ENCODE results near the gene DHCR7. TPM values are rescaled to one million over a fixed set of nuclear protein-coding genes. Genes with fewer than 3 reads are reported as not detected.

DHCR7 gene
- total RNA-seq, 1 donor from 2014 or later, result 36.7 TPM

GRCh38 chr11:71408826-71409225, 39.4 kb downstream of the DHCR7 start:
- H3K4me3 ChIP-seq, result no peak overlapping the region
- Mint-ChIP-seq H3K27me3 (ENCODE audit: insufficient read depth, low read depth) (peaks cover 13% of the 10 kb centered on the region), H3K9me3 (peaks cover 2% of the 10 kb centered on the region), H3K4me3 (no peak overlapping the region), H3K27ac (no peak overlapping the region), H3K4me1 (no peaks in the 10 kb centered on the region), H3K36me3 (no peaks in the 10 kb centered on the region)
- H3K9me3 ChIP-seq (ENCODE audit: low read depth), result no peaks in the 10 kb centered on the region
- DNase-seq (ENCODE audit: low spot score), result no peak
- H3K27ac ChIP-seq, result no peak overlapping the region
- H3K9ac ChIP-seq, result no peak overlapping the region
- no peaks in the 10 kb centered on the region for H4K20me1 ChIP-seq (ENCODE audit: low read depth)
- H3K36me3 ChIP-seq, result no peaks in the 10 kb centered on the region
- H2AFZ ChIP-seq (replicated peaks), result no peak overlapping the region
- no peaks in the 10 kb centered on the region for H3K79me2 ChIP-seq (ENCODE audit: low read depth)
- no peak overlapping the region for H3K4me2 ChIP-seq
- H3K4me1 ChIP-seq, result no peaks in the 10 kb centered on the region
- H3K27me3 ChIP-seq, result no peaks in the 10 kb centered on the region
- H3F3A ChIP-seq (ENCODE audit: low read depth), result no peaks in the 10 kb centered on the region
- TF ChIP-seq EZH2phosphoT487 (IDR thresholded peaks at IDR 0.05) (no peak), EZH2 (IDR thresholded peaks at IDR 0.05) (no peak)
- TF ChIP-seq, protein P1, sequence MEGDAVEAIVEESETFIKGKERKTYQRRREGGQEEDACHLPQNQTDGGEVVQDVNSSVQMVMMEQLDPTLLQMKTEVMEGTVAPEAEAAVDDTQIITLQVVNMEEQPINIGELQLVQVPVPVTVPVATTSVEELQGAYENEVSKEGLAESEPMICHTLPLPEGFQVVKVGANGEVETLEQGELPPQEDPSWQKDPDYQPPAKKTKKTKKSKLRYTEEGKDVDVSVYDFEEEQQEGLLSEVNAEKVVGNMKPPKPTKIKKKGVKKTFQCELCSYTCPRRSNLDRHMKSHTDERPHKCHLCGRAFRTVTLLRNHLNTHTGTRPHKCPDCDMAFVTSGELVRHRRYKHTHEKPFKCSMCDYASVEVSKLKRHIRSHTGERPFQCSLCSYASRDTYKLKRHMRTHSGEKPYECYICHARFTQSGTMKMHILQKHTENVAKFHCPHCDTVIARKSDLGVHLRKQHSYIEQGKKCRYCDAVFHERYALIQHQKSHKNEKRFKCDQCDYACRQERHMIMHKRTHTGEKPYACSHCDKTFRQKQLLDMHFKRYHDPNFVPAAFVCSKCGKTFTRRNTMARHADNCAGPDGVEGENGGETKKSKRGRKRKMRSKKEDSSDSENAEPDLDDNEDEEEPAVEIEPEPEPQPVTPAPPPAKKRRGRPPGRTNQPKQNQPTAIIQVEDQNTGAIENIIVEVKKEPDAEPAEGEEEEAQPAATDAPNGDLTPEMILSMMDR (IDR thresholded peaks at IDR 0.05), result no peak

DNA sequence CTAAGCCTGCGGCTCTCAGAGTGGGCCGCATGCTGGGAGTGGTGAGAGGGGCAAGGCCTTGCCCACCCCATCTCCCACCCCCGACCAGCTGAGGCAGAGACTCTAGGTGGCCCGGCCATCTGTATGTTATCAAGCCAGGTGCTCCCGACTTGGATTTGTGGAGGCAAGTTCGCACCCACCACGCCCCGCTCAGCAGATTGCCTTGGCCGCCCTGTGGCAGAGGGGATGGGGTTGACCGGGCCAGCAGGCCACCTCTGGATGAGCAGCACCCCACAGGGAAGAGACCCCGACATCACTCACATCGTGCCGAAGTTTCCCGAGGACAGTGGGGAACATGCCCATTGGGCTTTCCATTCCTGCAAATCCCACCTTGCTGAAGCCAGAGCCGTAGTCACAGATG, 40.8 kb downstream of the DHCR7 start:
- H3K9me3 Mint-ChIP-seq, result peaks cover 3% of the 10 kb centered on the region
- Histone ChIP-seq H3F3A (ENCODE audit: low read depth) (no peaks in the 10 kb centered on the region), H3K9ac (no peak overlapping the region), H4K20me1 (ENCODE audit: low read depth) (no peaks in the 10 kb centered on the region), H3K4me3 (no peak overlapping the region), H3K36me3 (no peaks in the 10 kb centered on the region), H2AFZ (replicated peaks) (no peak overlapping the region), H3K9me3 (ENCODE audit: low read depth) (no peaks in the 10 kb centered on the region), H3K79me2 (ENCODE audit: low read depth) (no peaks in the 10 kb centered on the region), H3K27me3 (no peaks in the 10 kb centered on the region), H3K4me1 (no peaks in the 10 kb centered on the region), H3K27ac (no peak overlapping the region), H3K4me2 (no peak overlapping the region)
- H3K4me3 Mint-ChIP-seq, result no peak overlapping the region
- peaks cover 11% of the 10 kb centered on the region for H3K27me3 Mint-ChIP-seq (ENCODE audit: insufficient read depth, low read depth)
- TF ChIP-seq EZH2phosphoT487 (IDR thresholded peaks at IDR 0.05), result no peak
- TF ChIP-seq, protein P1 (IDR thresholded peaks at IDR 0.05), result no peak
- TF ChIP-seq EZH2 (IDR thresholded peaks at IDR 0.05), result no peak
- no peaks in the 10 kb centered on the region for H3K4me1 Mint-ChIP-seq
- H3K36me3 Mint-ChIP-seq, result no peaks in the 10 kb centered on the region
- H3K27ac Mint-ChIP-seq, result no peak overlapping the region
- no peak for DNase-seq (ENCODE audit: low spot score)

GRCh38 chr11:71406681-71407080, 41.5 kb downstream of the DHCR7 start:
- Mint-ChIP-seq H3K9me3 (peaks cover 8% of the 10 kb centered on the region), H3K27me3 (ENCODE audit: insufficient read depth, low read depth) (peaks cover 11% of the 10 kb centered on the region), H3K4me1 (no peaks in the 10 kb centered on the region), H3K4me3 (no peak overlapping the region), H3K36me3 (no peaks in the 10 kb centered on the region), H3K27ac (no peak overlapping the region)
- Histone ChIP-seq H3K4me2 (no peak overlapping the region), H4K20me1 (ENCODE audit: low read depth) (no peaks in the 10 kb centered on the region), H3K9ac (no peak overlapping the region), H3K9me3 (ENCODE audit: low read depth) (no peaks in the 10 kb centered on the region), H3K27me3 (no peaks in the 10 kb centered on the region), H3K4me3 (no peak overlapping the region), H3K79me2 (ENCODE audit: low read depth) (no peaks in the 10 kb centered on the region), H3K4me1 (no peaks in the 10 kb centered on the region), H3K27ac (no peak overlapping the region), H3K36me3 (no peaks in the 10 kb centered on the region), H2AFZ (replicated peaks) (no peak overlapping the region), H3F3A (ENCODE audit: low read depth) (no peaks in the 10 kb centered on the region)
- TF ChIP-seq EZH2phosphoT487 (IDR thresholded peaks at IDR 0.05), result no peak
- TF ChIP-seq, protein P1 (IDR thresholded peaks at IDR 0.05), result no peak
- no peak for TF ChIP-seq EZH2 (IDR thresholded peaks at IDR 0.05)
- DNase-seq (ENCODE audit: low spot score), result no peak
